ENCODE data around the gene FAM117B. TPM values are rescaled to one million over a fixed set of nuclear protein-coding genes. Genes with fewer than 3 reads are reported as not detected.
"Not testable (repeated sequence)": the region's sequence is repeated elsewhere in the genome, so short reads cannot be mapped to it uniquely, and the experiment has no call there.

Gene FAM117B
- total RNA-seq, 2 experiments from 2014 or later, result 17.2 to 19.4 TPM

- H3K27me3 Mint-ChIP-seq, result no peaks in the 10 kb centered on the region
- intact Hi-C loops (cut with micrococcal nuclease), result no loop called here
- TF ChIP-seq, protein P1, sequence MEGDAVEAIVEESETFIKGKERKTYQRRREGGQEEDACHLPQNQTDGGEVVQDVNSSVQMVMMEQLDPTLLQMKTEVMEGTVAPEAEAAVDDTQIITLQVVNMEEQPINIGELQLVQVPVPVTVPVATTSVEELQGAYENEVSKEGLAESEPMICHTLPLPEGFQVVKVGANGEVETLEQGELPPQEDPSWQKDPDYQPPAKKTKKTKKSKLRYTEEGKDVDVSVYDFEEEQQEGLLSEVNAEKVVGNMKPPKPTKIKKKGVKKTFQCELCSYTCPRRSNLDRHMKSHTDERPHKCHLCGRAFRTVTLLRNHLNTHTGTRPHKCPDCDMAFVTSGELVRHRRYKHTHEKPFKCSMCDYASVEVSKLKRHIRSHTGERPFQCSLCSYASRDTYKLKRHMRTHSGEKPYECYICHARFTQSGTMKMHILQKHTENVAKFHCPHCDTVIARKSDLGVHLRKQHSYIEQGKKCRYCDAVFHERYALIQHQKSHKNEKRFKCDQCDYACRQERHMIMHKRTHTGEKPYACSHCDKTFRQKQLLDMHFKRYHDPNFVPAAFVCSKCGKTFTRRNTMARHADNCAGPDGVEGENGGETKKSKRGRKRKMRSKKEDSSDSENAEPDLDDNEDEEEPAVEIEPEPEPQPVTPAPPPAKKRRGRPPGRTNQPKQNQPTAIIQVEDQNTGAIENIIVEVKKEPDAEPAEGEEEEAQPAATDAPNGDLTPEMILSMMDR (IDR thresholded peaks at IDR 0.05), result no peak
- no peaks in the 10 kb centered on the region for H3K9me3 Mint-ChIP-seq
- peak; percentile 93 for ATAC-seq
- ChIA-PET POLR2A (interaction anchor here (0.6 to 0.9 kb wide), 2 partner anchors 133 to 149 kb away, joined by 3 read pairs; no protein-coding TSS in a partner anchor), CTCF (no interaction called here)
- no peak overlapping the region for H3K4me3 Mint-ChIP-seq
- peak; percentile 16 for DNase-seq
- H3K4me1 Mint-ChIP-seq (ENCODE audit: low read depth), result peaks cover 18% of the 10 kb centered on the region
- peaks cover 45% of the 10 kb centered on the region for H3K36me3 Mint-ChIP-seq (ENCODE audit: low read depth)
- peak overlapping the region; percentile 47 for H3K27ac Mint-ChIP-seq
Measured at GRCh38 chr2:202780514-202781021, 145.8 kb downstream of the FAM117B start.

DNA sequence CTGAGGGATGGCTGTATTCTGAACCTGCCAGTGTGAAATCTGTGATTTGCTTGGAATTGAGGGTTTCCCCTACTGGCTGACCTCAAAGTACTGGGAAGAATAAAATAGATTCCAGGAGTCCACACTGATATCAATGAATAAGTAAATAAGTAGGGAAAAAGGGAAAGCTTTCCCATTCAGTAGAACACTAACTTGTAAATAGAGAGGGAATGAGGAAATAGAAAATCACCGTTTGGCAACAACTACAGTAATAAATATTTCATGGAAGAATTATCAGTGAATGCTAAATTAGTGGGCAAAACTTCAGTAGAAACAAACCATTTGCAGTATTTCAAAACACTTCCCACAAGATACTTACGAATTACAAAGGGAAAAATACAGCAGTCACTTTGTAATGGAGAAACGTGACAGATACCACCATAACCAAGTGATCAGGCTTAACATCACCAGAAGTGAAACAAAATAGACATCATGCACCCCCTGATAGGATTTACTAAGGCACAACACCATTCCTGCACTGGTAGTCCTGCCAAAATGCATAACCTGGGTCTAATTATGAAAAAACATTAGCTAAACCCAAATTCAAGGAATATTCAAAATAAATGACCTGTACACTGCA lies 148.3 kb downstream of the FAM117B start:
- ATAC-seq (no peak), DNase-seq (no peak)
- ChIA-PET CTCF (interaction anchor here (0.7 kb wide), 1 partner anchor 11 kb away, joined by 3 read pairs; no protein-coding TSS in a partner anchor), POLR2A (interaction anchor here (0.7 kb wide), 1 partner anchor 9 kb away, joined by 3 read pairs; no protein-coding TSS in a partner anchor)
- Mint-ChIP-seq H3K36me3 (ENCODE audit: low read depth) (peaks cover 42% of the 10 kb centered on the region), H3K27me3 (no peaks in the 10 kb centered on the region), H3K27ac (no peak overlapping the region), H3K9me3 (no peaks in the 10 kb centered on the region), H3K4me1 (ENCODE audit: low read depth) (peaks cover 18% of the 10 kb centered on the region), H3K4me3 (no peak overlapping the region)
- intact Hi-C loops (cut with micrococcal nuclease), result no loop called here
- TF ChIP-seq, protein P1 (IDR thresholded peaks at IDR 0.05), result no peak

DNA sequence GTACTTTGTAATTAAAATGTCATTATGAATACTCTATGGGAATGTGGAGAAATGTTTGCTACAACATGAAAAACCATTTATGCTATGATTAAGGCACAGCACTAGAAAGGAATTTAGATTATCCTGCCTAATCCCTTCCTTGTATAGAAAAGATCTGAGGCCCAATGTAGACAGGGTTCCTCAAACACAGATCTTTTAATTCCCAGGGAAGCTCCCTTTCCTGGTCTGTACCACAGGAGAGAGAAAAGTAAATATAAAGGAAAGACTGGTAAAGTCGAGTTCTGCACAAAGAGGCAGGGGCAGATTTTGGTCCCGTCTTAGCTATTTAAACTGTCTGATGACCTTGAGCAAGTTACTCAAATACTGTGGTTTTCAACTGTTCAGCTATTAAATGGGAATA lies 152.1 kb downstream of the FAM117B start:
- Mint-ChIP-seq H3K27ac (no peak overlapping the region), H3K9me3 (no peaks in the 10 kb centered on the region), H3K4me3 (no peak overlapping the region), H3K27me3 (no peaks in the 10 kb centered on the region), H3K4me1 (ENCODE audit: low read depth) (no peaks in the 10 kb centered on the region), H3K36me3 (ENCODE audit: low read depth) (peaks cover 39% of the 10 kb centered on the region)
- ChIA-PET CTCF (no interaction called here), POLR2A (no interaction called here)
- intact Hi-C loops (cut with micrococcal nuclease), result no loop called here
- TF ChIP-seq, protein P1 (IDR thresholded peaks at IDR 0.05), result no peak
- no peak for DNase-seq
- no peak for ATAC-seq

- no peak for DNase-seq
- intact Hi-C loops (cut with micrococcal nuclease), result no loop called here
- Mint-ChIP-seq H3K27me3 (no peaks in the 10 kb centered on the region), H3K36me3 (ENCODE audit: low read depth) (peaks cover 22% of the 10 kb centered on the region), H3K9me3 (no peaks in the 10 kb centered on the region), H3K4me3 (no peak overlapping the region), H3K27ac (no peak overlapping the region), H3K4me1 (ENCODE audit: low read depth) (no peaks in the 10 kb centered on the region)
- CTCF ChIA-PET, result interaction anchor here (1.7 kb wide), 1 partner anchor 25 kb away, joined by 4 read pairs; no protein-coding TSS in a partner anchor
- POLR2A ChIA-PET, result interaction anchor here (0.7 to 1.2 kb wide), 2 partner anchors 14 to 101 kb away, joined by 3 read pairs; no protein-coding TSS in a partner anchor
- TF ChIP-seq, protein P1 (IDR thresholded peaks at IDR 0.05), result no peak
- no peak for ATAC-seq
Measured at GRCh38 chr2:202790676-202791075, 155.9 kb downstream of the FAM117B start.

GRCh38 chr2:202797944-202798343 lies 163.2 kb downstream of the FAM117B start:
- Mint-ChIP-seq H3K4me3 (no peak overlapping the region), H3K27ac (no peak overlapping the region), H3K27me3 (no peaks in the 10 kb centered on the region), H3K9me3 (peaks cover 5% of the 10 kb centered on the region), H3K36me3 (ENCODE audit: low read depth) (peaks cover 20% of the 10 kb centered on the region), H3K4me1 (ENCODE audit: low read depth) (no peaks in the 10 kb centered on the region)
- POLR2A ChIA-PET, result no interaction called here
- TF ChIP-seq, protein P1 (IDR thresholded peaks at IDR 0.05), result no peak
- ATAC-seq (no peak), DNase-seq (no peak)
- CTCF ChIA-PET, result no interaction called here
- intact Hi-C loops (cut with micrococcal nuclease), result no loop called here

DNA sequence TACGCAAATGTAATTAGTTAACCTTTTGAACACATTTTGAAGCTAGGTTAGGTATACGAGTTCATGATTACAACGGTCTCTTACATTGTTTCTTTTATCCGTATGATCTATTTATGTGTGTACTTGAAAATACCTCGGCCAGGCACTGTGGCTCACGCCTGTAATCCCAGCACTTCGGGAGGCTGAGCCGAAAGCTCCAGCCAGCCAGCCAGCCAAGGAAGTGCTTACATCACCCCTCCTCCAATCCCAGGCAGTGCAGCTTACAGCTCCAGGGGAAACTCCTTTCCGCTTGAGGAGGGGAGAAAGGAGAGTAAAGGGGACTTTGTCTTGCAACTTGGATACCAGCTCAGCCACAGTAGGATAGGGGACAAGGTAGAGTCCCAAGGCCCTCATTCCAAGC lies 171.1 kb downstream of the FAM117B start:
- peaks cover 29% of the 10 kb centered on the region for H3K36me3 Mint-ChIP-seq (ENCODE audit: low read depth)
- H3K4me1 Mint-ChIP-seq (ENCODE audit: low read depth); intact Hi-C loops (cut with micrococcal nuclease); ATAC-seq; DNase-seq; H3K9me3 Mint-ChIP-seq; H3K27ac Mint-ChIP-seq; CTCF ChIA-PET; H3K4me3 Mint-ChIP-seq; POLR2A ChIA-PET; H3K27me3 Mint-ChIP-seq: not testable (repeated sequence)

DNA sequence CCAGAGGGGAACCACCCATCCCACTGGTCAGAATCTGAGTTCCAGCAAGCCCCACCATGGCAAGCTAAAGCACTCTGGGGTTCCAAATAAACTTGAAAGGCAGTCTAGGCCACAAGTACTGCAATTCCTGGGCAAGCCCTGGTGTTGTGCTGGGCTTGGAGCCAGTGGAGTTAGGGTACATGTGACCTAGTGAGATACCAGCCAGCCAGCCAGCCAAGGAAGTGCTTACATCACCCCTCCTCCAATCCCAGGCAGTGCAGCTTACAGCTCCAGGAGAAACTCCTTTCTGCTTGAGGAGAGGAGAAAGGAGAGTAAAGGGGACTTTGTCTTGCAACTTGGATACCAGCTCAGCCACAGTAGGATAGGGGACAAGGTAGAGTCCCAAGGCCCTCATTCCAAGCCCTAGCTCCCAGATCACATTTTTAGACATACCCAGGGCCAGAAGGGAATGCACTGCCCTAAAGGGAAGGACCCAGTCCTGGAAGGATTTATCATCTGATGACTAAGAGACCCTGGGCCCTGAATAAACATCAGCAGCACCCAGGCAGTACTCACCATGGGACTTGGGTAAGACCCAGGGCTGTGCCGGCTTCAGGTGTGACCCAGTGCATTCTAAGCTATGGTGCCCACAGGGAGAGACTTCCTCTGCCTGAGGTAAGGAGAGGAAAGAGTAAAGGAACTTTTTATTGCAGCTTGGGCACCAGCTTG lies 172.8 kb downstream of the FAM117B start:
- CTCF ChIA-PET, result interaction anchor here (1.1 kb wide), 1 partner anchor 9 kb away, joined by 3 read pairs; no protein-coding TSS in a partner anchor
- ATAC-seq; H3K9me3 Mint-ChIP-seq; POLR2A ChIA-PET; H3K4me1 Mint-ChIP-seq (ENCODE audit: low read depth); H3K27ac Mint-ChIP-seq; DNase-seq; H3K27me3 Mint-ChIP-seq; H3K4me3 Mint-ChIP-seq; intact Hi-C loops (cut with micrococcal nuclease): not testable (repeated sequence)
- H3K36me3 Mint-ChIP-seq (ENCODE audit: low read depth), result peaks cover 31% of the 10 kb centered on the region

Measured in activated CD8-positive, alpha-beta T cell treated with anti-CD3 and anti-CD28 coated beads for 36 hours (primary cell).